ENCODE data around the gene WDPCP. TPM values are rescaled to one million over a fixed set of nuclear protein-coding genes. Genes with fewer than 3 reads are reported as not detected.

Gene WDPCP
- total and polyA plus RNA-seq, 4 donors, result 1.1 to 7.6 (median 2.7) TPM

DNA sequence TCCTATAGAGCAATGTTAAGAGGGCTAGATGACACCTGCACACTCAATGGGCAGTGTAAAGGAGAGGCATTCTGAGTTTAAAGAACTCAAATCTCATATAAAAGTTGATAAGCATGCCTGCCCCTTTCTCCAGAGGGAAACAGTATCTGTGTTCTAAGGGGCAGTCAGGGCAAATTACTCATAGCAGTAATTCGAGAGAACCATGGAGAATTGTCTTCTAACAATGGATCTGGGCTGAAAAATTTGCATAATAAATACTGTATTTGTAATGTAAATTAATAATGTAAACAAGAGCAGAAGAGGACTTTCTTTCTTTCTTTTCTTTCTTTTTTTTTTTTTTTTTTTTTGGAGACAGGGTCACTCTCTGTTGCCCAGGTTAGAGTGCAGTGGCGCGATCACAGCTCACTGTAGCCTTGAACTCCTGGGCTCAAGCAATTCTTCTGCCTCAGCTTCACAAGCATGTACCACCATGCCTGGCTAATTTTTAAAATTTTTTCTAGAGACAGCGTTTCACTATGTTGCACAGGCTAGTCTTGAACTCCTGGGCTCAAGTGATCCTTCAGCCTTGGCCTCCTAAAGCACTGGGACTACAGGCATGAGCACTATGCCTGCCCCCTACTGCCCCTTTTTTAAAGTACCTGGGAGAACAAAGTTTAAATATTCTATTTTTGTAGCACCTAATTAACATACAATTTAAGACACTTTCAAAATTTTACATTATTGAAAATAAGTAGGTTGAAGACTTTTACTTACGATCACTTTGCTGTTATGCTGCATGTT is 467.0 kb downstream of the WDPCP start:
- Histone ChIP-seq H3K27me3 (ENCODE audit: control insufficient read depth in 4 of 4, insufficient read depth in 4 of 4, low read length in 3 of 4) (no peaks in the 10 kb centered on the region), H3K9me3 (ENCODE audit: control insufficient read depth in 4 of 4, low read length in 3 of 4) (no peaks in the 10 kb centered on the region), H3K27ac (ENCODE audit: low read depth in 1 of 2, low read length in 2 of 2) (no peak overlapping the region), H3K9ac (ENCODE audit: low read depth in 1 of 2, low read length in 2 of 2) (no peak overlapping the region), H3K4me3 (ENCODE audit: low read depth in 1 of 3, low read length in 3 of 3) (no peak overlapping the region), H3K36me3 (ENCODE audit: control insufficient read depth in 4 of 4, insufficient read depth in 3 of 4, low read depth in 1 of 4, low read length in 3 of 4) (peaks cover 0 to 2% (median 0%) of the 10 kb centered on the region in 4 donors), H3K4me1 (ENCODE audit: control insufficient read depth in 4 of 4, insufficient read depth in 4 of 4, low read length in 3 of 4) (no peaks in the 10 kb centered on the region)
- WGBS, result 97% methylated on average over 5 of the region's 5 CpGs
- no peak for TF ChIP-seq RAD21 (IDR thresholded peaks at IDR 0.05)
- TF ChIP-seq, protein P1, sequence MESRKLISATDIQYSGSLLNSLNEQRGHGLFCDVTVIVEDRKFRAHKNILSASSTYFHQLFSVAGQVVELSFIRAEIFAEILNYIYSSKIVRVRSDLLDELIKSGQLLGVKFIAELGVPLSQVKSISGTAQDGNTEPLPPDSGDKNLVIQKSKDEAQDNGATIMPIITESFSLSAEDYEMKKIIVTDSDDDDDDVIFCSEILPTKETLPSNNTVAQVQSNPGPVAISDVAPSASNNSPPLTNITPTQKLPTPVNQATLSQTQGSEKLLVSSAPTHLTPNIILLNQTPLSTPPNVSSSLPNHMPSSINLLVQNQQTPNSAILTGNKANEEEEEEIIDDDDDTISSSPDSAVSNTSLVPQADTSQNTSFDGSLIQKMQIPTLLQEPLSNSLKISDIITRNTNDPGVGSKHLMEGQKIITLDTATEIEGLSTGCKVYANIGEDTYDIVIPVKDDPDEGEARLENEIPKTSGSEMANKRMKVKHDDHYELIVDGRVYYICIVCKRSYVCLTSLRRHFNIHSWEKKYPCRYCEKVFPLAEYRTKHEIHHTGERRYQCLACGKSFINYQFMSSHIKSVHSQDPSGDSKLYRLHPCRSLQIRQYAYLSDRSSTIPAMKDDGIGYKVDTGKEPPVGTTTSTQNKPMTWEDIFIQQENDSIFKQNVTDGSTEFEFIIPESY (IDR thresholded peaks at IDR 0.05), result no peak
- no peak for TF ChIP-seq JUND (IDR thresholded peaks at IDR 0.05)
- TF ChIP-seq TAF1 (conservative IDR thresholded peaks at IDR 0.05), result no peak
- TF ChIP-seq FOXA1 (IDR thresholded peaks at IDR 0.05), result no peak
- TF ChIP-seq, protein P2, sequence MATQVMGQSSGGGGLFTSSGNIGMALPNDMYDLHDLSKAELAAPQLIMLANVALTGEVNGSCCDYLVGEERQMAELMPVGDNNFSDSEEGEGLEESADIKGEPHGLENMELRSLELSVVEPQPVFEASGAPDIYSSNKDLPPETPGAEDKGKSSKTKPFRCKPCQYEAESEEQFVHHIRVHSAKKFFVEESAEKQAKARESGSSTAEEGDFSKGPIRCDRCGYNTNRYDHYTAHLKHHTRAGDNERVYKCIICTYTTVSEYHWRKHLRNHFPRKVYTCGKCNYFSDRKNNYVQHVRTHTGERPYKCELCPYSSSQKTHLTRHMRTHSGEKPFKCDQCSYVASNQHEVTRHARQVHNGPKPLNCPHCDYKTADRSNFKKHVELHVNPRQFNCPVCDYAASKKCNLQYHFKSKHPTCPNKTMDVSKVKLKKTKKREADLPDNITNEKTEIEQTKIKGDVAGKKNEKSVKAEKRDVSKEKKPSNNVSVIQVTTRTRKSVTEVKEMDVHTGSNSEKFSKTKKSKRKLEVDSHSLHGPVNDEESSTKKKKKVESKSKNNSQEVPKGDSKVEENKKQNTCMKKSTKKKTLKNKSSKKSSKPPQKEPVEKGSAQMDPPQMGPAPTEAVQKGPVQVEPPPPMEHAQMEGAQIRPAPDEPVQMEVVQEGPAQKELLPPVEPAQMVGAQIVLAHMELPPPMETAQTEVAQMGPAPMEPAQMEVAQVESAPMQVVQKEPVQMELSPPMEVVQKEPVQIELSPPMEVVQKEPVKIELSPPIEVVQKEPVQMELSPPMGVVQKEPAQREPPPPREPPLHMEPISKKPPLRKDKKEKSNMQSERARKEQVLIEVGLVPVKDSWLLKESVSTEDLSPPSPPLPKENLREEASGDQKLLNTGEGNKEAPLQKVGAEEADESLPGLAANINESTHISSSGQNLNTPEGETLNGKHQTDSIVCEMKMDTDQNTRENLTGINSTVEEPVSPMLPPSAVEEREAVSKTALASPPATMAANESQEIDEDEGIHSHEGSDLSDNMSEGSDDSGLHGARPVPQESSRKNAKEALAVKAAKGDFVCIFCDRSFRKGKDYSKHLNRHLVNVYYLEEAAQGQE (IDR thresholded peaks at IDR 0.05), result no peak
- TF ChIP-seq, protein P3, sequence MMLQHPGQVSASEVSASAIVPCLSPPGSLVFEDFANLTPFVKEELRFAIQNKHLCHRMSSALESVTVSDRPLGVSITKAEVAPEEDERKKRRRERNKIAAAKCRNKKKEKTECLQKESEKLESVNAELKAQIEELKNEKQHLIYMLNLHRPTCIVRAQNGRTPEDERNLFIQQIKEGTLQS (IDR thresholded peaks at IDR 0.05), result no peak
- no peak for TF ChIP-seq FOXA2 (IDR thresholded peaks at IDR 0.05)
- TF ChIP-seq, protein P4, sequence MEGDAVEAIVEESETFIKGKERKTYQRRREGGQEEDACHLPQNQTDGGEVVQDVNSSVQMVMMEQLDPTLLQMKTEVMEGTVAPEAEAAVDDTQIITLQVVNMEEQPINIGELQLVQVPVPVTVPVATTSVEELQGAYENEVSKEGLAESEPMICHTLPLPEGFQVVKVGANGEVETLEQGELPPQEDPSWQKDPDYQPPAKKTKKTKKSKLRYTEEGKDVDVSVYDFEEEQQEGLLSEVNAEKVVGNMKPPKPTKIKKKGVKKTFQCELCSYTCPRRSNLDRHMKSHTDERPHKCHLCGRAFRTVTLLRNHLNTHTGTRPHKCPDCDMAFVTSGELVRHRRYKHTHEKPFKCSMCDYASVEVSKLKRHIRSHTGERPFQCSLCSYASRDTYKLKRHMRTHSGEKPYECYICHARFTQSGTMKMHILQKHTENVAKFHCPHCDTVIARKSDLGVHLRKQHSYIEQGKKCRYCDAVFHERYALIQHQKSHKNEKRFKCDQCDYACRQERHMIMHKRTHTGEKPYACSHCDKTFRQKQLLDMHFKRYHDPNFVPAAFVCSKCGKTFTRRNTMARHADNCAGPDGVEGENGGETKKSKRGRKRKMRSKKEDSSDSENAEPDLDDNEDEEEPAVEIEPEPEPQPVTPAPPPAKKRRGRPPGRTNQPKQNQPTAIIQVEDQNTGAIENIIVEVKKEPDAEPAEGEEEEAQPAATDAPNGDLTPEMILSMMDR (IDR thresholded peaks at IDR 0.05; ENCODE audit: low read depth, low read length, missing input control), result no peak
- no peak for TF ChIP-seq EGR1 (IDR thresholded peaks at IDR 0.05; ENCODE audit: low read depth in 2 of 2)
- no peak for TF ChIP-seq GABPA (IDR thresholded peaks at IDR 0.05 in 1 of 2, conservative IDR thresholded peaks at IDR 0.05 in 1 of 2)
- TF ChIP-seq, protein P5, sequence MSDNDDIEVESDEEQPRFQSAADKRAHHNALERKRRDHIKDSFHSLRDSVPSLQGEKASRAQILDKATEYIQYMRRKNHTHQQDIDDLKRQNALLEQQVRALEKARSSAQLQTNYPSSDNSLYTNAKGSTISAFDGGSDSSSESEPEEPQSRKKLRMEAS (IDR thresholded peaks at IDR 0.05), result no peak
- TF ChIP-seq RXRA (IDR thresholded peaks at IDR 0.05), result no peak
- TF ChIP-seq HNF4G (IDR thresholded peaks at IDR 0.05), result no peak
- TF ChIP-seq YY1 (IDR thresholded peaks at IDR 0.05), result no peak
- DNase-seq (ENCODE audit: low spot score), result no peak
